GM21529 (cell line): Measurements from ENCODE around the gene ASIC5.
A peak's percentile ranks its signal among the peaks of the same experiment; 100 is the strongest.

Experiments
- ATAC-seq: cut with Tn5 transposase; IDR thresholded peaks from one replicate; pipeline ENCODE4 v1.9.1; 2021; ENCODE audit not compliant: unreplicated experiment

The ASIC5 gene

GRCh38 chr4:155883895-155884294 is 17.8 kb upstream of the ASIC5 start:
- no peak for ATAC-seq

- peak; percentile 46 for ATAC-seq
These were observed 15.5 kb upstream of the ASIC5 start for GRCh38 chr4:155881555-155881954.

- ATAC-seq = no peak
These were observed 13.7 kb upstream of the ASIC5 start for GRCh38 chr4:155879767-155880166.

- no peak for ATAC-seq
These were observed 12.5 kb upstream of the ASIC5 start for GRCh38 chr4:155878611-155879010.

GRCh38 chr4:155877971-155878370 is 11.9 kb upstream of the ASIC5 start:
- no peak for ATAC-seq

- ATAC-seq = no peak
These were observed 9.8 kb upstream of the ASIC5 start for GRCh38 chr4:155875878-155876277.

GRCh38 chr4:155855897-155856296 is 10.2 kb downstream of the ASIC5 start:
- ATAC-seq = no peak

- ATAC-seq = no peak
These were observed 11.4 kb downstream of the ASIC5 start for GRCh38 chr4:155854582-155855226.

GRCh38 chr4:155853189-155853588 is 12.9 kb downstream of the ASIC5 start:
- ATAC-seq = no peak

GRCh38 chr4:155849042-155849441 is 17.0 kb downstream of the ASIC5 start:
- ATAC-seq = no peak

- ATAC-seq = no peak
These were observed 19.1 kb downstream of the ASIC5 start for GRCh38 chr4:155846929-155847328.

GRCh38 chr4:155842080-155842479 is 24.0 kb downstream of the ASIC5 start:
- no peak for ATAC-seq

GRCh38 chr4:155837203-155837796 is 28.8 kb downstream of the ASIC5 start:
- ATAC-seq = peak; percentile 67

- no peak for ATAC-seq
These were observed 33.4 kb downstream of the ASIC5 start for GRCh38 chr4:155832664-155833063.

GRCh38 chr4:155828628-155829027 is 37.4 kb downstream of the ASIC5 start:
- ATAC-seq = no peak

- ATAC-seq = no peak
These were observed 43.5 kb downstream of the ASIC5 start for GRCh38 chr4:155822572-155822971.

- no peak for ATAC-seq
These were observed 45.1 kb downstream of the ASIC5 start for GRCh38 chr4:155820887-155821518.

GRCh38 chr4:155819066-155819465 is 47.0 kb downstream of the ASIC5 start:
- ATAC-seq = no peak

GRCh38 chr4:155818639-155819038 is 47.4 kb downstream of the ASIC5 start:
- no peak for ATAC-seq

- ATAC-seq = no peak
These were observed 55.0 kb downstream of the ASIC5 start for GRCh38 chr4:155811083-155811482.

- peak; percentile 99 for ATAC-seq
These were observed 56.2 kb downstream of the ASIC5 start for GRCh38 chr4:155809835-155810234.

GRCh38 chr4:155807021-155807420 is 59.1 kb downstream of the ASIC5 start:
- no peak for ATAC-seq
